Ishikawa (cell line): ENCODE results near the gene PI4K2A.

Source experiments
- CEBPB ChIP-seq: IDR thresholded peaks from 2 replicates; pipeline ENCODE4 v1.6.1; 2012
- CREB1 ChIP-seq: IDR thresholded peaks from 2 replicates; pipeline ENCODE4 v1.6.1; 2012; ENCODE audit warnings: low read depth
- EP300 ChIP-seq: IDR thresholded peaks from 2 replicates; pipeline ENCODE4 v1.6.1; 2012; ENCODE audit warnings: borderline replicate concordance
- FOXM1 ChIP-seq: IDR thresholded peaks from 2 replicates; pipeline ENCODE4 v1.6.1; 2012; ENCODE audit warnings: low read depth, borderline replicate concordance
- MAX ChIP-seq: IDR thresholded peaks from 2 replicates; pipeline ENCODE4 v1.6.1; 2012
- NFIC ChIP-seq: IDR thresholded peaks from 2 replicates; pipeline ENCODE4 v1.6.1; 2012
- RAD21 ChIP-seq: IDR thresholded peaks from 2 replicates; pipeline ENCODE4 v1.6.1; 2012; ENCODE audit warnings: low read depth
- REST ChIP-seq: IDR thresholded peaks from 2 replicates; pipeline ENCODE4 v1.6.1; 2012; ENCODE audit warnings: low read depth, mild to moderate bottlenecking
- TAF1 ChIP-seq: IDR thresholded peaks from 2 replicates; pipeline ENCODE4 v1.6.1; 2012; ENCODE audit warnings: low read depth, mild to moderate bottlenecking
- TEAD4 ChIP-seq: IDR thresholded peaks from 2 replicates; pipeline ENCODE4 v1.6.1; 2012
- YY1 ChIP-seq: IDR thresholded peaks from 2 replicates; pipeline ENCODE4 v1.6.1; 2012; ENCODE audit warnings: low read depth
- ZBTB7A ChIP-seq: IDR thresholded peaks from 2 replicates; pipeline ENCODE4 v1.6.1; 2012; ENCODE audit warnings: low read depth

- TF ChIP-seq YY1: no peak
- no peak for TF ChIP-seq EP300
- TF ChIP-seq TAF1: no peak
- no peak for TF ChIP-seq RAD21
- TF ChIP-seq REST: no peak
- TF ChIP-seq FOXM1: no peak
- no peak for TF ChIP-seq CEBPB
- TF ChIP-seq MAX: no peak
- no peak for TF ChIP-seq ZBTB7A
- TF ChIP-seq TEAD4: no peak
- TF ChIP-seq CREB1: no peak
- no peak for TF ChIP-seq NFIC
Measured at GRCh38 chr10:97715259-97715874, 74.9 kb downstream of the PI4K2A start.
